K562 (cell line): ENCODE results near the gene FKBP8. TPM values are rescaled to one million over a fixed set of nuclear protein-coding genes. Genes with fewer than 3 reads are reported as not detected.

Source experiments
- CEBPG ChIP-seq, 3 experiments: fragments of 200-800 bp in 1 of 3; sonication (Bioruptor generic) in 1 of 3; sonication (generic) in 1 of 3; formaldehyde crosslinking in 1 of 3; IDR thresholded peaks in 2 of 3; conservative IDR thresholded peaks in 1 of 3; 2 replicates each; pipeline versions ENCODE4 v1.6.1 to v1.8.0; 2016 to 2022; ENCODE audit warnings: missing compliant biosample characterization in 2 of 3, missing genetic modification characterization in 2 of 3, mild to moderate bottlenecking in 1 of 3, missing genetic modification reagents in 1 of 3
- FUS ChIP-seq: fragments of 200-400 bp; formaldehyde crosslinking; optimal IDR thresholded peaks from 2 replicates; pipeline ENCODE3; 2017; ENCODE audit warnings: low read depth, low read length
- HLTF ChIP-seq: fragments of 450-650 bp; IDR thresholded peaks from 2 replicates; pipeline ENCODE4 v1.6.1; 2016
- MTA2 ChIP-seq: fragments of 450-650 bp; IDR thresholded peaks from 2 replicates; pipeline ENCODE4 v1.6.1; 2016; ENCODE audit warnings: low read depth
- TBP ChIP-seq: optimal IDR thresholded peaks from 2 replicates; pipeline ENCODE3; 2011; ENCODE audit warnings: low read depth, low read length, improper control_type of control experiment
- XRCC3 ChIP-seq: fragments of 450-650 bp; IDR thresholded peaks from 2 replicates; pipeline ENCODE4 v1.6.1; 2017; ENCODE audit warnings: mild to moderate bottlenecking, moderate library complexity
- ZNF780A ChIP-seq: fragments of 250-450 bp; sonication (Bioruptor Pico); IDR thresholded peaks from 2 replicates; pipeline ENCODE4 v1.5.0; 2021; ENCODE audit warnings: mild to moderate bottlenecking
- polyA plus RNA-seq, 8 experiments: library from polyadenylated mRNA; depleted of rRNA in 4 of 8; stranded (reverse) in 5 of 8; unstranded in 3 of 8; fragments of >200 nt; fragmentation: Nextera tagmentation in 2 of 8; fragmentation: Illumina TruSeq in 1 of 8; extraction: Ambion mirVana in 2 of 8; extraction: Trizol in 1 of 8; gene quantifications; 2 replicates each; pipeline versions ENCODE4 v1.2.1 to v1.2.3, GENCODE V29; 2011 to 2014; ENCODE audit warnings: inconsistent platforms in 1 of 8, missing spikeins in 1 of 8
- total RNA-seq, 7 experiments: library from RNA; depleted of rRNA in 6 of 7; stranded (reverse); fragments of >200 nt in 6 of 7; fragmentation: Illumina TruSeq in 2 of 7; extraction: Trizol in 2 of 7; gene quantifications; 2 replicates each; pipeline versions ENCODE4 v1.2.1 to v1.2.3, GENCODE V29; 2011 to 2021; ENCODE audit warnings: low replicate concordance in 1 of 7
- TF ChIP-seq, protein P1 (sequence below): fragments of 250-450 bp; sonication (Bioruptor Pico); IDR thresholded peaks from 2 replicates; pipeline ENCODE4 v1.4.0; 2020; ENCODE audit warnings: mild to moderate bottlenecking, moderate library complexity
- TF ChIP-seq, protein P2 (sequence below): sonication (generic); formaldehyde crosslinking; IDR thresholded peaks from 2 replicates; pipeline ENCODE4 v1.8.0; 2022; ENCODE audit warnings: missing genetic modification reagents, mild to moderate bottlenecking, borderline replicate concordance
- TF ChIP-seq, protein P3 (sequence below): fragments of 250-450 bp; sonication (Bioruptor Pico); IDR thresholded peaks from 2 replicates; pipeline ENCODE4 v1.4.0; 2020; ENCODE audit warnings: borderline replicate concordance
- TF ChIP-seq, protein P4 (sequence below): fragments of 250-450 bp; sonication (Bioruptor Pico); IDR thresholded peaks from 2 replicates; pipeline ENCODE4 v1.8.0; 2021; ENCODE audit warnings: borderline replicate concordance, mild to moderate bottlenecking, moderate library complexity; ENCODE audit not compliant: poor library complexity, severe bottlenecking

FKBP8 gene
- total and polyA plus RNA-seq, 9 of the 15 experiments (the other 6 are each of a cell fraction or from before 2014, with no cell fraction given), result 0.46 to 236 (median 104) TPM

DNA sequence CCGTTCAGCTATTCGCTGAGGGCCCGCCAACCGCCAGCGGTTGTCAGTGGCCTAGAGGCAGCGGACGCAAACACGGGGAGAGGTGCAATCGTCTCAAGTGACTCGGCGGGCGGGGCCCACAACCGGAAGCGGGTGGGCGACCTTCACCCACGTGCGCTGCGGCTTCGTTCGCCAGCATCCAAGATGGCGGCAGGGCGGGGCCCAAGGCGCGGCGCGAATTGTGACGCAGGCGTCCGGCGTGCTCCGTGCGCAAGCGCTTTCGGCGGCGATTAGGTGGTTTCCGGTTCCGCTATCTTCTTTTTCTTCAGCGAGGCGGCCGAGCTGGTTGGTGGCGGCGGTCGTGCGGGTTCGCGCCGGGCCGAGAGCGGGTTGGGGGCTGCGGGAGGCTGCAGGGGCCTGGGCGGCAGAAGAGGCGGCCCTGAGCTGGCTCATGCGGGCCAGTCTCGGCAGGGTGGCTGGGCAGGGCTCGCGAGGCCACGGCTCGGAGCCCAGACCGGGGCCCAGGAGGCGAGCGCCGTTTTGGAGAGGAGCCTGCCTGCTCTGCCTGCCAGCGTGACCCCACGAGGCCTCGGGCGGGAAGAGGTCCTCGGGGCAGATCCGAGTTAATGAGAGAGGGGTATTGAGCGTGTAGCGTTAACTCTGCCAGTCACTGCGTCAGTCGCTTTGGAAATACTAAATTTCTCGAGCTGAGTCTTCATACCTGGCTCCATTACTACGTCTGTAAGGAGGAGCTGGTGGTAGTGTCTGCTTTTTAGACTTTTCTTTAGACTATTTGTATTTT is 28.4 kb upstream of the FKBP8 start, which contains the start of gene UBA52 (continued):
- TF ChIP-seq TBP (peak; percentile 90), FUS (peak; percentile 76), CEBPG (CRISPR knock-in tag; IDR thresholded peaks at IDR 0.05) (peak; percentile 58; the same call in 1 of the 2 replicates), CEBPG (tag; conservative IDR thresholded peaks at IDR 0.05 in 1 of 2, IDR thresholded peaks at IDR 0.05 in 1 of 2) (no peak), ZNF780A (CRISPR knock-in tag) (peak; percentile 36; the same call in 1 of the 2 replicates), MTA2 (no peak), XRCC3 (no peak), HLTF (no peak)
- TF ChIP-seq, protein P1, sequence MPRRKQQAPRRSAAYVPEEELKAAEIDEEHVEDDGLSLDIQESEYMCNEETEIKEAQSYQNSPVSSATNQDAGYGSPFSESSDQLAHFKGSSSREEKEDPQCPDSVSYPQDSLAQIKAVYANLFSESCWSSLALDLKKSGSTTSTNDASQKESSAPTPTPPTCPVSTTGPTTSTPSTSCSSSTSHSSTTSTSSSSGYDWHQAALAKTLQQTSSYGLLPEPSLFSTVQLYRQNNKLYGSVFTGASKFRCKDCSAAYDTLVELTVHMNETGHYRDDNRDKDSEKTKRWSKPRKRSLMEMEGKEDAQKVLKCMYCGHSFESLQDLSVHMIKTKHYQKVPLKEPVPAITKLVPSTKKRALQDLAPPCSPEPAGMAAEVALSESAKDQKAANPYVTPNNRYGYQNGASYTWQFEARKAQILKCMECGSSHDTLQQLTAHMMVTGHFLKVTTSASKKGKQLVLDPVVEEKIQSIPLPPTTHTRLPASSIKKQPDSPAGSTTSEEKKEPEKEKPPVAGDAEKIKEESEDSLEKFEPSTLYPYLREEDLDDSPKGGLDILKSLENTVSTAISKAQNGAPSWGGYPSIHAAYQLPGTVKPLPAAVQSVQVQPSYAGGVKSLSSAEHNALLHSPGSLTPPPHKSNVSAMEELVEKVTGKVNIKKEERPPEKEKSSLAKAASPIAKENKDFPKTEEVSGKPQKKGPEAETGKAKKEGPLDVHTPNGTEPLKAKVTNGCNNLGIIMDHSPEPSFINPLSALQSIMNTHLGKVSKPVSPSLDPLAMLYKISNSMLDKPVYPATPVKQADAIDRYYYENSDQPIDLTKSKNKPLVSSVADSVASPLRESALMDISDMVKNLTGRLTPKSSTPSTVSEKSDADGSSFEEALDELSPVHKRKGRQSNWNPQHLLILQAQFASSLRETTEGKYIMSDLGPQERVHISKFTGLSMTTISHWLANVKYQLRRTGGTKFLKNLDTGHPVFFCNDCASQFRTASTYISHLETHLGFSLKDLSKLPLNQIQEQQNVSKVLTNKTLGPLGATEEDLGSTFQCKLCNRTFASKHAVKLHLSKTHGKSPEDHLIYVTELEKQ (CRISPR knock-in tag), result no peak
- TF ChIP-seq, protein P2, sequence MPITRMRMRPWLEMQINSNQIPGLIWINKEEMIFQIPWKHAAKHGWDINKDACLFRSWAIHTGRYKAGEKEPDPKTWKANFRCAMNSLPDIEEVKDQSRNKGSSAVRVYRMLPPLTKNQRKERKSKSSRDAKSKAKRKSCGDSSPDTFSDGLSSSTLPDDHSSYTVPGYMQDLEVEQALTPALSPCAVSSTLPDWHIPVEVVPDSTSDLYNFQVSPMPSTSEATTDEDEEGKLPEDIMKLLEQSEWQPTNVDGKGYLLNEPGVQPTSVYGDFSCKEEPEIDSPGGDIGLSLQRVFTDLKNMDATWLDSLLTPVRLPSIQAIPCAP (CRISPR knock-in tag), result no peak
- TF ChIP-seq, protein P3, sequence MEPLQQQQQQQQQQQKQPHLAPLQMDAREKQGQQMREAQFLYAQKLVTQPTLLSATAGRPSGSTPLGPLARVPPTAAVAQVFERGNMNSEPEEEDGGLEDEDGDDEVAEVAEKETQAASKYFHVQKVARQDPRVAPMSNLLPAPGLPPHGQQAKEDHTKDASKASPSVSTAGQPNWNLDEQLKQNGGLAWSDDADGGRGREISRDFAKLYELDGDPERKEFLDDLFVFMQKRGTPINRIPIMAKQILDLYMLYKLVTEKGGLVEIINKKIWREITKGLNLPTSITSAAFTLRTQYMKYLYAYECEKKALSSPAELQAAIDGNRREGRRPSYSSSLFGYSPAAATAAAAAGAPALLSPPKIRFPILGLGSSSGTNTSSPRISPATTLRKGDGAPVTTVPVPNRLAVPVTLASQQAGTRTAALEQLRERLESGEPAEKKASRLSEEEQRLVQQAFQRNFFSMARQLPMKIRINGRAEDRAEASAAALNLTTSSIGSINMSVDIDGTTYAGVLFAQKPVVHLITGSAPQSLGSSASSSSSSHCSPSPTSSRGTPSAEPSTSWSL (CRISPR knock-in tag), result no peak
- TF ChIP-seq, protein P4, sequence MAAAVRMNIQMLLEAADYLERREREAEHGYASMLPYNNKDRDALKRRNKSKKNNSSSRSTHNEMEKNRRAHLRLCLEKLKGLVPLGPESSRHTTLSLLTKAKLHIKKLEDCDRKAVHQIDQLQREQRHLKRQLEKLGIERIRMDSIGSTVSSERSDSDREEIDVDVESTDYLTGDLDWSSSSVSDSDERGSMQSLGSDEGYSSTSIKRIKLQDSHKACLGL, result peak; percentile 86
- TF ChIP-seq, all 486 proteins: peak for 160
